ENCODE measurements around the gene EME1.

DNA sequence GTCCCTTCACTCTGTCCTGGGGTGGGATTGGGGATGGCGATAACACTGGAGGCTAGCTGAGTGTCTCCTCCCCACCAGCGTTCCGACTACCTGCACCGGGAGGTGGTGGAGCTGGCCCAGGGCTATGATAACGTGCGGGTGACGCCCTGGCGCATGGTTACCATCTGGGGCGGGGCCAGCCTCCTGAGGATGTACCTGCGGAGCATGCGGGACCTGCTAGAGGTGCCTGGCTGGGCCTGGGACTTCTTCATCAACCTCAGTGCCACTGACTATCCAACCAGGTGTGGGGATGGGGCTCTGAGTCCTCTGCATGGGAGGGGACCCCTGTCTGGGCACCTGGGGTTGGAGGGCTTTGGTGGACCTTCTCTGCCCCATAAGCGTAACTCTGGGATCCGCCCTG lies 18.3 kb upstream of the EME1 start:
- TF ChIP-seq POLR2A (IDR thresholded peaks at IDR 0.05; ENCODE audit: low read length) (no peak), GATA1 (IDR thresholded peaks at IDR 0.05; ENCODE audit: low read depth, low read length) (no peak)

All from erythroblast (primary cell).